IMR-90 (cell line): ENCODE measurements around the gene LMO1. TPM values are rescaled to one million over a fixed set of nuclear protein-coding genes. Genes with fewer than 3 reads are reported as not detected.

Experiments
- ATAC-seq: fragments of 200-7000 bp; cut with Tn5 transposase; 2 replicates; pipeline ENCODE4 v1.9.1; 2020; ENCODE audit warnings: low read depth, mild to moderate bottlenecking, moderate library complexity
- BruUV-seq: library from RNA; stranded (reverse); fragments of 400-500 nt; replicated peaks from 2 replicates; lab custom pipeline; 2021; lab: Mats Ljungman, UMichigan
- CTCF ChIA-PET: fragments of 300-600 bp; formaldehyde crosslinking; extraction: SDS; loops from one replicate; lab custom pipeline; 2021; ENCODE audit warnings: antibody characterized with exemption; lab: Yijun Ruan, JAX
- POLR2A ChIA-PET: fragments of 300-600 bp; sonication (Branson Sonifier 250); formaldehyde crosslinking; loops from one replicate; lab custom pipeline; 2022; ENCODE audit warnings: antibody characterized with exemption; ENCODE audit not compliant: unreplicated experiment; lab: Charles Lee
- DNase-seq: peaks from one replicate; pipeline ENCODE4 v3.0.0; 2013
- H2AFZ ChIP-seq: replicated peaks from 2 replicates; pipeline ENCODE3; 2013; ENCODE audit warnings: low read length, mild to moderate bottlenecking; ENCODE audit not compliant: poor library complexity
- H2AK5ac ChIP-seq: 2 replicates; pipeline ENCODE4 v1.6.1; 2013; ENCODE audit warnings: low read depth, low read length, inconsistent platforms
- H2AK9ac ChIP-seq: replicated peaks from 2 replicates; pipeline ENCODE3; 2013; ENCODE audit warnings: mild to moderate bottlenecking, low read depth, low read length, moderate library complexity; ENCODE audit not compliant: poor library complexity
- H2BK120ac ChIP-seq: 2 replicates; pipeline ENCODE4 v1.6.1; 2013; ENCODE audit warnings: low read depth, low read length, inconsistent platforms
- H2BK15ac ChIP-seq: 3 replicates; pipeline ENCODE4 v1.6.1; 2013; ENCODE audit warnings: low read depth, low read length, inconsistent platforms
- H2BK20ac ChIP-seq: 2 replicates; pipeline ENCODE4 v1.6.1; 2013; ENCODE audit warnings: low read depth, mild to moderate bottlenecking, inconsistent platforms, low read length, moderate library complexity
- H2BK5ac ChIP-seq: 2 replicates; pipeline ENCODE4 v1.6.1; 2013; ENCODE audit warnings: mild to moderate bottlenecking, low read depth, low read length, inconsistent platforms; ENCODE audit not compliant: poor library complexity, severe bottlenecking
- H3K14ac ChIP-seq: replicated peaks from 2 replicates; pipeline ENCODE4 v1.6.1; 2013; ENCODE audit warnings: low read depth, low read length, inconsistent platforms
- H3K18ac ChIP-seq: 2 replicates; pipeline ENCODE4 v1.6.1; 2013; ENCODE audit warnings: low read depth, low read length, control low read depth
- H3K23ac ChIP-seq: 2 replicates; pipeline ENCODE4 v1.6.1; 2013; ENCODE audit warnings: low read depth, low read length, inconsistent platforms
- H3K27ac ChIP-seq: 2 replicates; pipeline ENCODE4 v1.5.1; 2013; ENCODE audit warnings: mild to moderate bottlenecking, control low read depth, low read length; ENCODE audit not compliant: insufficient read depth
- H3K27me3 ChIP-seq: 2 replicates; pipeline ENCODE4 v1.6.1; 2013; ENCODE audit warnings: low read length; ENCODE audit not compliant: control insufficient read depth, insufficient read depth
- H3K36me3 ChIP-seq: 2 replicates; pipeline ENCODE4 v1.6.1; 2013; ENCODE audit warnings: low read length, mixed read lengths; ENCODE audit not compliant: control insufficient read depth, insufficient read depth
- H3K4ac ChIP-seq: 2 replicates; pipeline ENCODE4 v1.6.1; 2013; ENCODE audit warnings: low read depth, low read length, inconsistent platforms
- H3K4me1 ChIP-seq: 2 replicates; pipeline ENCODE4 v1.6.1; 2013; ENCODE audit warnings: low read length, mixed read lengths; ENCODE audit not compliant: control insufficient read depth, insufficient read depth
- H3K4me2 ChIP-seq: 2 replicates; pipeline ENCODE4 v1.6.1; 2013; ENCODE audit warnings: low read depth, mild to moderate bottlenecking, control low read depth, low read length, moderate library complexity
- H3K4me3 ChIP-seq: 2 replicates; pipeline ENCODE4 v1.5.1; 2013; ENCODE audit warnings: low read depth, mild to moderate bottlenecking, control low read depth, low read length, moderate library complexity; ENCODE audit not compliant: insufficient read depth
- H3K56ac ChIP-seq: 2 replicates; pipeline ENCODE4 v1.6.1; 2013; ENCODE audit warnings: low read length, inconsistent platforms; ENCODE audit not compliant: insufficient read depth; ENCODE audit errors: extremely low read depth
- H3K79me1 ChIP-seq, 2 experiments: 2 replicates each; pipeline ENCODE4 v1.6.1; 2013; ENCODE audit warnings: low read length in 2 of 2, inconsistent platforms in 1 of 2, low read depth in 1 of 2
- H3K9ac ChIP-seq: 2 replicates; pipeline ENCODE4 v1.6.1; 2013; ENCODE audit warnings: low read depth, low read length, control low read depth
- H3K9me1 ChIP-seq: 2 replicates; pipeline ENCODE4 v1.6.1; 2013; ENCODE audit warnings: low read length, inconsistent platforms; ENCODE audit not compliant: insufficient read depth
- H3K9me3 ChIP-seq: 2 replicates; pipeline ENCODE4 v1.6.1; 2013; ENCODE audit warnings: low read length; ENCODE audit not compliant: control insufficient read depth, insufficient read depth
- H4K20me1 ChIP-seq: 2 replicates; pipeline ENCODE4 v1.6.1; 2013; ENCODE audit warnings: low read length, inconsistent platforms; ENCODE audit not compliant: insufficient read depth
- H4K5ac ChIP-seq: 2 replicates; pipeline ENCODE4 v1.6.1; 2013; ENCODE audit warnings: mild to moderate bottlenecking, low read depth, low read length, control low read depth
- H4K8ac ChIP-seq, 2 experiments: 2 replicates each; pipeline ENCODE4 v1.6.1; 2013; ENCODE audit warnings: low read depth in 2 of 2, low read length in 2 of 2, control low read depth in 1 of 2, inconsistent platforms in 1 of 2
- H4K91ac ChIP-seq: 2 replicates; pipeline ENCODE4 v1.6.1; 2013; ENCODE audit warnings: low read depth, low read length, inconsistent platforms; ENCODE audit not compliant: insufficient read depth
- BHLHE40 ChIP-seq: fragments of 150-350 bp; IDR thresholded peaks from 2 replicates; pipeline ENCODE4 v1.6.1; 2016; ENCODE audit warnings: mild to moderate bottlenecking, low read depth, low read length
- CEBPB ChIP-seq: IDR thresholded peaks from 2 replicates; pipeline ENCODE4 v1.6.1; 2012; ENCODE audit warnings: low read depth, low read length, improper control_type of control experiment
- CHD1 ChIP-seq: IDR thresholded peaks from 2 replicates; pipeline ENCODE4 v1.6.1; 2012; ENCODE audit warnings: low read depth, low read length, improper control_type of control experiment
- MAFK ChIP-seq: IDR thresholded peaks from 2 replicates; pipeline ENCODE4 v1.6.1; 2012; ENCODE audit warnings: low read depth, low read length, improper control_type of control experiment
- MAZ ChIP-seq: IDR thresholded peaks from 2 replicates; pipeline ENCODE4 v1.6.1; 2012; ENCODE audit warnings: low read depth, mild to moderate bottlenecking, low read length, improper control_type of control experiment, moderate library complexity, borderline replicate concordance
- MXI1 ChIP-seq: IDR thresholded peaks from 2 replicates; pipeline ENCODE4 v1.6.1; 2012; ENCODE audit warnings: low read depth, mild to moderate bottlenecking, low read length, moderate library complexity, borderline replicate concordance
- NFE2L2 ChIP-seq: fragments of 150-350 bp; IDR thresholded peaks from 2 replicates; pipeline ENCODE4 v1.6.1; 2016; ENCODE audit warnings: low read depth, mild to moderate bottlenecking, low read length
- POLR2A ChIP-seq: IDR thresholded peaks from 2 replicates; pipeline ENCODE4 v1.6.1; 2012; ENCODE audit warnings: mild to moderate bottlenecking, low read depth, low read length
- RAD21 ChIP-seq: IDR thresholded peaks from 2 replicates; pipeline ENCODE4 v1.6.1; 2012; ENCODE audit warnings: low read length, improper control_type of control experiment
- RCOR1 ChIP-seq: IDR thresholded peaks from 2 replicates; pipeline ENCODE4 v1.6.1; 2012; ENCODE audit warnings: mild to moderate bottlenecking, low read length, improper control_type of control experiment; ENCODE audit not compliant: insufficient replicate concordance
- SMC3 ChIP-seq: fragments of 150-350 bp; IDR thresholded peaks from 2 replicates; pipeline ENCODE4 v1.6.1; 2016; ENCODE audit warnings: low read depth, mild to moderate bottlenecking, antibody characterized with exemption, low read length, moderate library complexity
- WGBS, 2 experiments: methylation state at CpG; one replicate each; pipeline versions ENCODE4 v1.1.5 to v1.1.7; 2013; ENCODE audit warnings: missing lambda C conversion rate in 2 of 2; ENCODE audit not compliant: insufficient read length in 1 of 2; ENCODE audit errors: extremely low coverage in 2 of 2; 5-methylcytosine and 5-hydroxymethylcytosine counted together
- dilution Hi-C: fragments of 300-500 bp; cut with HindIII; formaldehyde crosslinking; loops from one replicate; pipeline ENCODE4 v1.14.3; 2018; ENCODE audit warnings: low sequenced_read_pairs; ENCODE audit not compliant: unreplicated experiment
- in situ Hi-C: fragments of 300-500 bp; cut with MboI; formaldehyde crosslinking; loops from 3 replicates; pipeline ENCODE4 v1.14.3; 2019; ENCODE audit warnings: low sequenced_read_pairs, inconsistent platforms, mixed read lengths
- intact Hi-C: fragments of 100-400 bp; cut with micrococcal nuclease; formaldehyde crosslinking; loops from 2 replicates; pipeline ENCODE4 v1.10.0; 2022
- polyA plus RNA-seq, 3 experiments: library from polyadenylated mRNA; depleted of rRNA; stranded (reverse); fragments of >200 nt; gene quantifications; 2 replicates each; pipeline ENCODE4 v1.2.3, GENCODE V29; 2012; ENCODE audit warnings: low replicate concordance in 1 of 3
- total RNA-seq: library from RNA; depleted of rRNA; stranded (reverse); fragments of >200 nt; gene quantifications from 2 replicates; pipeline ENCODE4 v1.2.3, GENCODE V29; 2012
- TF ChIP-seq, protein P1 (sequence below): fragments of 150-350 bp; IDR thresholded peaks from 2 replicates; pipeline ENCODE4 v1.6.1; 2016; ENCODE audit warnings: low read depth, mild to moderate bottlenecking, low read length, moderate library complexity, borderline replicate concordance
- TF ChIP-seq, protein P2 (sequence below): conservative IDR thresholded peaks from 2 replicates; pipeline ENCODE4 v1.5.1; 2012; ENCODE audit warnings: mild to moderate bottlenecking, low read depth, low read length, improper control_type of control experiment
- TF ChIP-seq, protein P3 (sequence below): fragments of 150-350 bp; IDR thresholded peaks from 2 replicates; pipeline ENCODE4 v1.6.1; 2017; ENCODE audit warnings: mild to moderate bottlenecking, antibody characterized with exemption, low read length, low read depth

LMO1 gene
- total and polyA plus RNA-seq, 2 of the 4 experiments (the other 2 are of a cell fraction), result not detected

DNA sequence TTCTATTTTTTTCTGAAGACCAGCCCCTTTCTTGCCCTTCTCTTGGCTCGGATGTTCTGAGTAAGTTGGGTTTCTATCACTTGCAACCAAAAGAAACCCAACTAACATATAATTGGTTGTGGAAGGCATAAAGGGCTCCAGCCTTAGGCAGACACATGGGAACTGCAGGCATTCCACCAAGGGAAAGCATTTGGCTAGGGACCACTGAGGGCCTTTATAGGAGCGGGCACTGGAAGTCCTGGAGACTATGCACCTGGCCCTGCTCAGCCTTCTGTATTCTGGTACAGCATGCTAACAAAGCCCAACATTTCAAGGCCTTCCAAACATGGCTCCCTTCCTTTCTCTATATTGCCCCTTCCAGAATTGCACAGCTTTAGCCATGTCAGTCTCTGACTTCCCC, 17.6 kb upstream of the LMO1 start:
- intact Hi-C loops, result no loop called here
- WGBS, 2 experiments, result no CpG with 5 or more reads among the region's 2 CpGs
- Histone ChIP-seq H2BK5ac (no peak overlapping the region), H3K9me3 (no peaks in the 10 kb centered on the region), H2BK15ac (no peak overlapping the region), H4K8ac (no peak overlapping the region), H4K5ac (no peak overlapping the region), H3K79me1 (no peaks in the 10 kb centered on the region), H3K9ac (no peak overlapping the region), H3K27ac (no peak overlapping the region), H3K4me2 (no peak overlapping the region), H2AK5ac (no peak overlapping the region), H3K14ac (no peak overlapping the region), H3K4me3 (no peak overlapping the region), H3K27me3 (peaks cover 22% of the 10 kb centered on the region), H2BK120ac (no peak overlapping the region), H2BK20ac (no peak overlapping the region), H3K18ac (no peak overlapping the region), H3K56ac (no peak overlapping the region), H3K9me1 (no peaks in the 10 kb centered on the region), H3K23ac (no peak overlapping the region), H2AK9ac (no peak overlapping the region), H3K36me3 (no peaks in the 10 kb centered on the region), H3K4me1 (no peaks in the 10 kb centered on the region), H2AFZ (no peak overlapping the region), H4K20me1 (no peaks in the 10 kb centered on the region), H3K4ac (no peak overlapping the region), H4K91ac (no peak overlapping the region)
- DNase-seq, result no peak
- ChIA-PET POLR2A (no interaction called here), CTCF (no interaction called here)
- TF ChIP-seq MXI1, result no peak
- TF ChIP-seq RAD21, result no peak
- TF ChIP-seq POLR2A, result no peak
- TF ChIP-seq, protein P1, sequence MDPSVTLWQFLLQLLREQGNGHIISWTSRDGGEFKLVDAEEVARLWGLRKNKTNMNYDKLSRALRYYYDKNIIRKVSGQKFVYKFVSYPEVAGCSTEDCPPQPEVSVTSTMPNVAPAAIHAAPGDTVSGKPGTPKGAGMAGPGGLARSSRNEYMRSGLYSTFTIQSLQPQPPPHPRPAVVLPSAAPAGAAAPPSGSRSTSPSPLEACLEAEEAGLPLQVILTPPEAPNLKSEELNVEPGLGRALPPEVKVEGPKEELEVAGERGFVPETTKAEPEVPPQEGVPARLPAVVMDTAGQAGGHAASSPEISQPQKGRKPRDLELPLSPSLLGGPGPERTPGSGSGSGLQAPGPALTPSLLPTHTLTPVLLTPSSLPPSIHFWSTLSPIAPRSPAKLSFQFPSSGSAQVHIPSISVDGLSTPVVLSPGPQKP, result no peak
- no peak for TF ChIP-seq MAFK
- no peak for TF ChIP-seq RCOR1
- no peak for TF ChIP-seq SMC3
- TF ChIP-seq BHLHE40, result no peak
- TF ChIP-seq NFE2L2, result no peak
- TF ChIP-seq, protein P2, sequence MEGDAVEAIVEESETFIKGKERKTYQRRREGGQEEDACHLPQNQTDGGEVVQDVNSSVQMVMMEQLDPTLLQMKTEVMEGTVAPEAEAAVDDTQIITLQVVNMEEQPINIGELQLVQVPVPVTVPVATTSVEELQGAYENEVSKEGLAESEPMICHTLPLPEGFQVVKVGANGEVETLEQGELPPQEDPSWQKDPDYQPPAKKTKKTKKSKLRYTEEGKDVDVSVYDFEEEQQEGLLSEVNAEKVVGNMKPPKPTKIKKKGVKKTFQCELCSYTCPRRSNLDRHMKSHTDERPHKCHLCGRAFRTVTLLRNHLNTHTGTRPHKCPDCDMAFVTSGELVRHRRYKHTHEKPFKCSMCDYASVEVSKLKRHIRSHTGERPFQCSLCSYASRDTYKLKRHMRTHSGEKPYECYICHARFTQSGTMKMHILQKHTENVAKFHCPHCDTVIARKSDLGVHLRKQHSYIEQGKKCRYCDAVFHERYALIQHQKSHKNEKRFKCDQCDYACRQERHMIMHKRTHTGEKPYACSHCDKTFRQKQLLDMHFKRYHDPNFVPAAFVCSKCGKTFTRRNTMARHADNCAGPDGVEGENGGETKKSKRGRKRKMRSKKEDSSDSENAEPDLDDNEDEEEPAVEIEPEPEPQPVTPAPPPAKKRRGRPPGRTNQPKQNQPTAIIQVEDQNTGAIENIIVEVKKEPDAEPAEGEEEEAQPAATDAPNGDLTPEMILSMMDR, result no peak
- TF ChIP-seq, protein P3, sequence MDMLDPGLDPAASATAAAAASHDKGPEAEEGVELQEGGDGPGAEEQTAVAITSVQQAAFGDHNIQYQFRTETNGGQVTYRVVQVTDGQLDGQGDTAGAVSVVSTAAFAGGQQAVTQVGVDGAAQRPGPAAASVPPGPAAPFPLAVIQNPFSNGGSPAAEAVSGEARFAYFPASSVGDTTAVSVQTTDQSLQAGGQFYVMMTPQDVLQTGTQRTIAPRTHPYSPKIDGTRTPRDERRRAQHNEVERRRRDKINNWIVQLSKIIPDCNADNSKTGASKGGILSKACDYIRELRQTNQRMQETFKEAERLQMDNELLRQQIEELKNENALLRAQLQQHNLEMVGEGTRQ, result no peak
- no peak for TF ChIP-seq CHD1
- TF ChIP-seq CEBPB, result no peak
- TF ChIP-seq MAZ, result no peak
- dilution Hi-C loops, result no loop called here
- BruUV-seq, result no TSS peak
- in situ Hi-C loops, result no loop called here
- no peak for ATAC-seq
